ENCODE data around the gene TMC1.

DNA sequence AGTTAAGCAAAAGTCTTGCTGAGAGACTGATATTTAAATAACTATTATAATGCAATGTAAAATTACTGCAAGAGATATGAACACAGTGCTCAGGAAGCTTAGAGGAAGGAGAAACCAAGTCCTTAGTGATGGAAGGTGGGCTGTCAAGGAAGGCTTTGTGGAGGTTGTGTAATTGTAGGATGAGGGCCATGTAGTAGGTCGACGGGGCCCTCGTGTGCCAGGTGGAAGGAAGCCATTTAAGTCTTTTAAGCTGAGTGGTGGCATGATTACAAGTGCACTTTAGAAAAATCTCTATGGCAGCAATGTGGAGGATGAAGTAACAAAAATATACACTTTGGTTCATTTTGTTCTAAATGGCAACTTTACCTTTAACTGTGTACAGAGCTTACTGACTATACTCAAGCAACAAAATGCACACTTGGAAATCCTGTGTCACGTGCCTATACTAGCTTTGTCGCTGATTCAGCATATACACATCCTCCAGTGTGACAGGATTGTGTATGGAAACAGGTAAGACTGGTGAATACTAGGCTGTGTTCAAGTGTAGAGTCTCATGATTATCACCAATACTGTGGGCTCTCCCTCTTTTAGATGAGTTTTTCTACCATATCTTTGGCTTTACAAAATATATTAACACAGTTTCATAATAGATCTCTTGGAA lies 78.6 kb downstream of the TMC1 start:
- TF ChIP-seq, protein P1, sequence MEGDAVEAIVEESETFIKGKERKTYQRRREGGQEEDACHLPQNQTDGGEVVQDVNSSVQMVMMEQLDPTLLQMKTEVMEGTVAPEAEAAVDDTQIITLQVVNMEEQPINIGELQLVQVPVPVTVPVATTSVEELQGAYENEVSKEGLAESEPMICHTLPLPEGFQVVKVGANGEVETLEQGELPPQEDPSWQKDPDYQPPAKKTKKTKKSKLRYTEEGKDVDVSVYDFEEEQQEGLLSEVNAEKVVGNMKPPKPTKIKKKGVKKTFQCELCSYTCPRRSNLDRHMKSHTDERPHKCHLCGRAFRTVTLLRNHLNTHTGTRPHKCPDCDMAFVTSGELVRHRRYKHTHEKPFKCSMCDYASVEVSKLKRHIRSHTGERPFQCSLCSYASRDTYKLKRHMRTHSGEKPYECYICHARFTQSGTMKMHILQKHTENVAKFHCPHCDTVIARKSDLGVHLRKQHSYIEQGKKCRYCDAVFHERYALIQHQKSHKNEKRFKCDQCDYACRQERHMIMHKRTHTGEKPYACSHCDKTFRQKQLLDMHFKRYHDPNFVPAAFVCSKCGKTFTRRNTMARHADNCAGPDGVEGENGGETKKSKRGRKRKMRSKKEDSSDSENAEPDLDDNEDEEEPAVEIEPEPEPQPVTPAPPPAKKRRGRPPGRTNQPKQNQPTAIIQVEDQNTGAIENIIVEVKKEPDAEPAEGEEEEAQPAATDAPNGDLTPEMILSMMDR (IDR thresholded peaks at IDR 0.05): no peak
- TF ChIP-seq POLR2A (IDR thresholded peaks at IDR 0.05) (no peak), POLR2AphosphoS5 (IDR thresholded peaks at IDR 0.05) (no peak), EP300 (IDR thresholded peaks at IDR 0.05) (no peak)

Measured in suprapubic skin (tissue), 4 donors.